IMR-90 (cell line): ENCODE measurements around the gene FAM171A1. TPM values are rescaled to one million over a fixed set of nuclear protein-coding genes. Genes with fewer than 3 reads are reported as not detected.

Experiments used
- ATAC-seq: fragments of 200-7000 bp; cut with Tn5 transposase; 2 replicates; pipeline ENCODE4 v1.9.1; 2020; ENCODE audit warnings: low read depth, mild to moderate bottlenecking, moderate library complexity
- BruUV-seq: library from RNA; stranded (reverse); fragments of 400-500 nt; replicated peaks from 2 replicates; lab custom pipeline; 2021; lab: Mats Ljungman, UMichigan
- CTCF ChIA-PET: fragments of 300-600 bp; formaldehyde crosslinking; extraction: SDS; loops from one replicate; lab custom pipeline; 2021; ENCODE audit warnings: antibody characterized with exemption; lab: Yijun Ruan, JAX
- POLR2A ChIA-PET: fragments of 300-600 bp; sonication (Branson Sonifier 250); formaldehyde crosslinking; loops from one replicate; lab custom pipeline; 2022; ENCODE audit warnings: antibody characterized with exemption; ENCODE audit not compliant: unreplicated experiment; lab: Charles Lee
- DNase-seq: peaks from one replicate; pipeline ENCODE4 v3.0.0; 2013
- H2AFZ ChIP-seq: replicated peaks from 2 replicates; pipeline ENCODE3; 2013; ENCODE audit warnings: low read length, mild to moderate bottlenecking; ENCODE audit not compliant: poor library complexity
- H2AK5ac ChIP-seq: 2 replicates; pipeline ENCODE4 v1.6.1; 2013; ENCODE audit warnings: low read depth, low read length, inconsistent platforms
- H2AK9ac ChIP-seq: replicated peaks from 2 replicates; pipeline ENCODE3; 2013; ENCODE audit warnings: mild to moderate bottlenecking, low read depth, low read length, moderate library complexity; ENCODE audit not compliant: poor library complexity
- H2BK120ac ChIP-seq: 2 replicates; pipeline ENCODE4 v1.6.1; 2013; ENCODE audit warnings: low read depth, low read length, inconsistent platforms
- H2BK15ac ChIP-seq: 3 replicates; pipeline ENCODE4 v1.6.1; 2013; ENCODE audit warnings: low read depth, low read length, inconsistent platforms
- H2BK20ac ChIP-seq: 2 replicates; pipeline ENCODE4 v1.6.1; 2013; ENCODE audit warnings: low read depth, mild to moderate bottlenecking, inconsistent platforms, low read length, moderate library complexity
- H2BK5ac ChIP-seq: 2 replicates; pipeline ENCODE4 v1.6.1; 2013; ENCODE audit warnings: mild to moderate bottlenecking, low read depth, low read length, inconsistent platforms; ENCODE audit not compliant: poor library complexity, severe bottlenecking
- H3K14ac ChIP-seq: replicated peaks from 2 replicates; pipeline ENCODE4 v1.6.1; 2013; ENCODE audit warnings: low read depth, low read length, inconsistent platforms
- H3K18ac ChIP-seq: 2 replicates; pipeline ENCODE4 v1.6.1; 2013; ENCODE audit warnings: low read depth, low read length, control low read depth
- H3K23ac ChIP-seq: 2 replicates; pipeline ENCODE4 v1.6.1; 2013; ENCODE audit warnings: low read depth, low read length, inconsistent platforms
- H3K27ac ChIP-seq: 2 replicates; pipeline ENCODE4 v1.5.1; 2013; ENCODE audit warnings: mild to moderate bottlenecking, control low read depth, low read length; ENCODE audit not compliant: insufficient read depth
- H3K27me3 ChIP-seq: 2 replicates; pipeline ENCODE4 v1.6.1; 2013; ENCODE audit warnings: low read length; ENCODE audit not compliant: control insufficient read depth, insufficient read depth
- H3K36me3 ChIP-seq: 2 replicates; pipeline ENCODE4 v1.6.1; 2013; ENCODE audit warnings: low read length, mixed read lengths; ENCODE audit not compliant: control insufficient read depth, insufficient read depth
- H3K4ac ChIP-seq: 2 replicates; pipeline ENCODE4 v1.6.1; 2013; ENCODE audit warnings: low read depth, low read length, inconsistent platforms
- H3K4me1 ChIP-seq: 2 replicates; pipeline ENCODE4 v1.6.1; 2013; ENCODE audit warnings: low read length, mixed read lengths; ENCODE audit not compliant: control insufficient read depth, insufficient read depth
- H3K4me2 ChIP-seq: 2 replicates; pipeline ENCODE4 v1.6.1; 2013; ENCODE audit warnings: low read depth, mild to moderate bottlenecking, control low read depth, low read length, moderate library complexity
- H3K4me3 ChIP-seq: 2 replicates; pipeline ENCODE4 v1.5.1; 2013; ENCODE audit warnings: low read depth, mild to moderate bottlenecking, control low read depth, low read length, moderate library complexity; ENCODE audit not compliant: insufficient read depth
- H3K56ac ChIP-seq: 2 replicates; pipeline ENCODE4 v1.6.1; 2013; ENCODE audit warnings: low read length, inconsistent platforms; ENCODE audit not compliant: insufficient read depth; ENCODE audit errors: extremely low read depth
- H3K79me1 ChIP-seq, 2 experiments: 2 replicates each; pipeline ENCODE4 v1.6.1; 2013; ENCODE audit warnings: low read length in 2 of 2, inconsistent platforms in 1 of 2, low read depth in 1 of 2
- H3K9ac ChIP-seq: 2 replicates; pipeline ENCODE4 v1.6.1; 2013; ENCODE audit warnings: low read depth, low read length, control low read depth
- H3K9me1 ChIP-seq: 2 replicates; pipeline ENCODE4 v1.6.1; 2013; ENCODE audit warnings: low read length, inconsistent platforms; ENCODE audit not compliant: insufficient read depth
- H3K9me3 ChIP-seq: 2 replicates; pipeline ENCODE4 v1.6.1; 2013; ENCODE audit warnings: low read length; ENCODE audit not compliant: control insufficient read depth, insufficient read depth
- H4K20me1 ChIP-seq: 2 replicates; pipeline ENCODE4 v1.6.1; 2013; ENCODE audit warnings: low read length, inconsistent platforms; ENCODE audit not compliant: insufficient read depth
- H4K5ac ChIP-seq: 2 replicates; pipeline ENCODE4 v1.6.1; 2013; ENCODE audit warnings: mild to moderate bottlenecking, low read depth, low read length, control low read depth
- H4K8ac ChIP-seq, 2 experiments: 2 replicates each; pipeline ENCODE4 v1.6.1; 2013; ENCODE audit warnings: low read depth in 2 of 2, low read length in 2 of 2, control low read depth in 1 of 2, inconsistent platforms in 1 of 2
- H4K91ac ChIP-seq: 2 replicates; pipeline ENCODE4 v1.6.1; 2013; ENCODE audit warnings: low read depth, low read length, inconsistent platforms; ENCODE audit not compliant: insufficient read depth
- CEBPB ChIP-seq: IDR thresholded peaks from 2 replicates; pipeline ENCODE4 v1.6.1; 2012; ENCODE audit warnings: low read depth, low read length, improper control_type of control experiment
- CTCF ChIP-seq: conservative IDR thresholded peaks from 2 replicates; pipeline ENCODE4 v1.5.1; 2012; ENCODE audit warnings: mild to moderate bottlenecking, low read depth, low read length, improper control_type of control experiment
- MAFK ChIP-seq: IDR thresholded peaks from 2 replicates; pipeline ENCODE4 v1.6.1; 2012; ENCODE audit warnings: low read depth, low read length, improper control_type of control experiment
- NFE2L2 ChIP-seq: fragments of 150-350 bp; IDR thresholded peaks from 2 replicates; pipeline ENCODE4 v1.6.1; 2016; ENCODE audit warnings: low read depth, mild to moderate bottlenecking, low read length
- POLR2A ChIP-seq: IDR thresholded peaks from 2 replicates; pipeline ENCODE4 v1.6.1; 2012; ENCODE audit warnings: mild to moderate bottlenecking, low read depth, low read length
- RAD21 ChIP-seq: IDR thresholded peaks from 2 replicates; pipeline ENCODE4 v1.6.1; 2012; ENCODE audit warnings: low read length, improper control_type of control experiment
- RCOR1 ChIP-seq: IDR thresholded peaks from 2 replicates; pipeline ENCODE4 v1.6.1; 2012; ENCODE audit warnings: mild to moderate bottlenecking, low read length, improper control_type of control experiment; ENCODE audit not compliant: insufficient replicate concordance
- SMC3 ChIP-seq: fragments of 150-350 bp; IDR thresholded peaks from 2 replicates; pipeline ENCODE4 v1.6.1; 2016; ENCODE audit warnings: low read depth, mild to moderate bottlenecking, antibody characterized with exemption, low read length, moderate library complexity
- USF2 ChIP-seq: fragments of 150-350 bp; IDR thresholded peaks from 2 replicates; pipeline ENCODE4 v1.6.1; 2017; ENCODE audit warnings: mild to moderate bottlenecking, antibody characterized with exemption, low read length, low read depth
- WGBS, 2 experiments: methylation state at CpG; one replicate each; pipeline versions ENCODE4 v1.1.5 to v1.1.7; 2013; ENCODE audit warnings: missing lambda C conversion rate in 2 of 2; ENCODE audit not compliant: insufficient read length in 1 of 2; ENCODE audit errors: extremely low coverage in 2 of 2; 5-methylcytosine and 5-hydroxymethylcytosine counted together
- dilution Hi-C: fragments of 300-500 bp; cut with HindIII; formaldehyde crosslinking; loops from one replicate; pipeline ENCODE4 v1.14.3; 2018; ENCODE audit warnings: low sequenced_read_pairs; ENCODE audit not compliant: unreplicated experiment
- in situ Hi-C: fragments of 300-500 bp; cut with MboI; formaldehyde crosslinking; loops from 3 replicates; pipeline ENCODE4 v1.14.3; 2019; ENCODE audit warnings: low sequenced_read_pairs, inconsistent platforms, mixed read lengths
- intact Hi-C: fragments of 100-400 bp; cut with micrococcal nuclease; formaldehyde crosslinking; loops from 2 replicates; pipeline ENCODE4 v1.10.0; 2022
- polyA plus RNA-seq, 3 experiments: library from polyadenylated mRNA; depleted of rRNA; stranded (reverse); fragments of >200 nt; gene quantifications; 2 replicates each; pipeline ENCODE4 v1.2.3, GENCODE V29; 2012; ENCODE audit warnings: low replicate concordance in 1 of 3
- total RNA-seq: library from RNA; depleted of rRNA; stranded (reverse); fragments of >200 nt; gene quantifications from 2 replicates; pipeline ENCODE4 v1.2.3, GENCODE V29; 2012

FAM171A1 gene
- total and polyA plus RNA-seq, 2 of the 4 experiments (the other 2 are of a cell fraction): 20.3 to 30.6 TPM

- ChIA-PET POLR2A (no interaction called here), CTCF (no interaction called here)
- ATAC-seq: no peak
- Histone ChIP-seq H2AK5ac (no peak overlapping the region), H3K4me1 (peaks cover 6% of the 10 kb centered on the region; the same call in 1 of the 2 replicates), H3K9ac (no peak overlapping the region), H2BK20ac (no peak overlapping the region), H3K23ac (no peak overlapping the region), H3K4me3 (no peak overlapping the region), H3K56ac (no peak overlapping the region), H2BK15ac (no peak overlapping the region), H2AFZ (no peak overlapping the region), H2BK5ac (no peak overlapping the region), H3K9me3 (no peaks in the 10 kb centered on the region), H4K5ac (no peak overlapping the region), H3K14ac (no peak overlapping the region), H4K91ac (no peak overlapping the region), H3K18ac (no peak overlapping the region), H4K20me1 (no peaks in the 10 kb centered on the region), H2AK9ac (no peak overlapping the region), H2BK120ac (no peak overlapping the region), H3K4ac (no peak overlapping the region), H4K8ac (no peak overlapping the region), H3K9me1 (peaks cover 6% of the 10 kb centered on the region; the same call in 1 of the 2 replicates), H3K27ac (no peak overlapping the region), H3K79me1 (peaks cover 4 to 11% of the 10 kb centered on the region in 2 experiments; a peak in 2 of 4 replicates), H3K27me3 (no peaks in the 10 kb centered on the region), H3K36me3 (no peaks in the 10 kb centered on the region), H3K4me2 (no peak overlapping the region)
- in situ Hi-C loops (no loop called here), dilution Hi-C loops (no loop called here), intact Hi-C loops (no loop called here)
- TF ChIP-seq RAD21 (no peak), NFE2L2 (no peak), USF2 (no peak), RCOR1 (no peak), CTCF (no peak), SMC3 (no peak), POLR2A (no peak), CEBPB (no peak), MAFK (no peak)
- 97% methylated on average over 6 of the region's 8 CpGs; no CpG with 5 or more reads in 1 of the 2 experiments for WGBS, 2 experiments
- DNase-seq: no peak
- no TSS peak for BruUV-seq
Observed at GRCh38 chr10:15232279-15232678, 138.8 kb downstream of the FAM171A1 start.
